CD8-positive, alpha-beta memory T cell (primary cell): Measurements from ENCODE around the gene DNAJC18. TPM values are rescaled to one million over a fixed set of nuclear protein-coding genes. Genes with fewer than 3 reads are reported as not detected.

ENCODE experiments used
- CTCF ChIA-PET: fragments of 350-600 bp; sonication (Branson Sonifier 250); formaldehyde crosslinking; loops from one replicate; lab custom pipeline; 2021; ENCODE audit warnings: antibody characterized with exemption; lab: Charles Lee
- POLR2A ChIA-PET: fragments of 350-600 bp; sonication (Branson Sonifier 250); formaldehyde crosslinking; loops from one replicate; lab custom pipeline; 2021; ENCODE audit warnings: antibody characterized with exemption; lab: Charles Lee
- DNase-seq, 5 donors: peaks; one replicate each; pipeline versions ENCODE4 v3.0.0 to v3.0.0-alpha.2; 2020 to 2022; ENCODE audit warnings: mixed read lengths in 1 of 5
- H3K27ac ChIP-seq: one replicate; pipeline ENCODE4 v1.7.0; 2013; ENCODE audit warnings: low read depth, mild to moderate bottlenecking, low read length, moderate library complexity
- H3K27me3 ChIP-seq: 2 replicates; pipeline ENCODE4 v1.7.0; 2013; ENCODE audit warnings: low read length, mild to moderate bottlenecking; ENCODE audit not compliant: insufficient read depth, poor library complexity, severe bottlenecking
- H3K36me3 ChIP-seq: 2 replicates; pipeline ENCODE4 v1.7.0; 2013; ENCODE audit warnings: mild to moderate bottlenecking, low read length, moderate library complexity; ENCODE audit not compliant: insufficient read depth
- H3K4me1 ChIP-seq: 2 replicates; pipeline ENCODE4 v1.7.0; 2013; ENCODE audit warnings: mild to moderate bottlenecking, low read length, moderate library complexity; ENCODE audit not compliant: insufficient read depth
- H3K4me3 ChIP-seq: 2 replicates; pipeline ENCODE4 v1.7.0; 2013; ENCODE audit warnings: mild to moderate bottlenecking, low read length
- H3K9me3 ChIP-seq: 2 replicates; pipeline ENCODE4 v1.7.0; 2013; ENCODE audit warnings: mild to moderate bottlenecking, low read length
- H3K27ac Mint-ChIP-seq, 8 donors: one replicate each; pipeline ENCODE4 v1.8.0; 2020 to 2021; ENCODE audit warnings: mixed read lengths in 8 of 8, mild to moderate bottlenecking in 6 of 8, inconsistent platforms in 3 of 8, moderate library complexity in 3 of 8
- H3K27me3 Mint-ChIP-seq, 2 donors: one replicate each; pipeline ENCODE4 v1.8.0; 2020 to 2021; ENCODE audit warnings: mixed read lengths in 2 of 2, mild to moderate bottlenecking in 1 of 2, moderate library complexity in 1 of 2
- H3K36me3 Mint-ChIP-seq, 3 donors: one replicate each; pipeline ENCODE4 v1.8.0; 2020 to 2021; ENCODE audit warnings: mixed read lengths in 3 of 3, inconsistent platforms in 1 of 3, mild to moderate bottlenecking in 1 of 3
- H3K4me1 Mint-ChIP-seq, 3 donors: one replicate each; pipeline ENCODE4 v1.8.0; 2020 to 2021; ENCODE audit warnings: mixed read lengths in 3 of 3, inconsistent platforms in 1 of 3, mild to moderate bottlenecking in 1 of 3
- H3K4me3 Mint-ChIP-seq, 7 donors: one replicate each; pipeline ENCODE4 v1.8.0; 2020 to 2021; ENCODE audit warnings: mixed read lengths in 7 of 7, mild to moderate bottlenecking in 6 of 7, moderate library complexity in 4 of 7, inconsistent platforms in 2 of 7
- H3K9me3 Mint-ChIP-seq, 5 donors: one replicate each; pipeline ENCODE4 v1.8.0; 2020 to 2022; ENCODE audit warnings: mixed read lengths in 5 of 5, mild to moderate bottlenecking in 3 of 5, moderate library complexity in 2 of 5, inconsistent platforms in 1 of 5
- polyA plus RNA-seq: library from polyadenylated mRNA; unstranded; fragments of 300-500 nt; fragmentation: Illumina TruSeq; gene quantifications from one replicate; pipeline ENCODE4 v1.2.3, GENCODE V29; 2021
- total RNA-seq, 2 experiments: library from RNA; stranded (reverse); gene quantifications; one replicate each; pipeline ENCODE4 v1.2.3, GENCODE V29; 2021

Gene DNAJC18
- total and polyA plus RNA-seq, 3 experiments from 2014 or later = 10.2 to 25.7 (median 25.3) TPM

- H3K27ac ChIP-seq = no peak overlapping the region
- no peaks in the 10 kb centered on the region for H3K27me3 ChIP-seq
- H3K27me3 Mint-ChIP-seq = no peaks in the 10 kb centered on the region
- no peaks in the 10 kb centered on the region for H3K9me3 Mint-ChIP-seq
- no peak overlapping the region for H3K4me3 ChIP-seq
- peaks cover 22% of the 10 kb centered on the region for H3K4me1 ChIP-seq
- ChIA-PET CTCF (interaction anchor here (0.6 kb wide), 1 partner anchor 15 kb away, joined by 3 read pairs; no protein-coding TSS in a partner anchor), POLR2A (no interaction called here)
- H3K36me3 ChIP-seq = no peaks in the 10 kb centered on the region
- H3K9me3 ChIP-seq = no peaks in the 10 kb centered on the region
- H3K4me3 Mint-ChIP-seq = no peak overlapping the region
- H3K4me1 Mint-ChIP-seq = peaks cover 20 to 23% (median 22%) of the 10 kb centered on the region in 3 donors
- no peak for DNase-seq
- peak overlapping the region in 1 of 8 donors; percentile 40 for H3K27ac Mint-ChIP-seq
- peaks cover 0 to 3% (median 2%) of the 10 kb centered on the region in 3 donors for H3K36me3 Mint-ChIP-seq
Measured at GRCh38 chr5:139407517-139407916, 31.8 kb downstream of the DNAJC18 start.

DNA sequence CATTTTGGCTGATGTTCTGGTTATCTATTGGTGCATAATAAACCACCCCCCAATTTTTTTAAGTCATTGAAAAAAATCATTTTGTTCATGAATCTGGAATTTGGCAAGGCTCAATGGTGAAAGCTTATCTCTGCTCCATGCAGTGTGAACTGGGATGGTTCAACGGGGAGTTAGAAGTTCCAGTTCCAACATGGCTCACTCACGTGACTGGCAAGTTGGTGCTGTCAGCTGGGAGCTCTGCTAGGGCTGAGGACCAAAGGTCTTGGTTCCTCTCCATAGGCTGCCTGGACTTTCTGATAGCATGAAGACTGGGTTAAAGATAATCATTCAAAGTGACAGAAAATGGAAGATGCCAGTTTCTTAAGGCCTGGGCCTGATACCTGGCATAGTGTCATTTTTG, 32.4 kb downstream of the DNAJC18 start:
- no peak overlapping the region for H3K4me3 ChIP-seq
- H3K27me3 ChIP-seq = no peaks in the 10 kb centered on the region
- no peak for DNase-seq
- Mint-ChIP-seq H3K27me3 (no peaks in the 10 kb centered on the region), H3K4me1 (peaks cover 21 to 25% (median 23%) of the 10 kb centered on the region in 3 donors), H3K9me3 (no peaks in the 10 kb centered on the region), H3K4me3 (no peak overlapping the region), H3K36me3 (peaks cover 0 to 3% (median 2%) of the 10 kb centered on the region in 3 donors), H3K27ac (peak overlapping the region in 1 of 8 donors; percentile 40)
- H3K4me1 ChIP-seq = peaks cover 22% of the 10 kb centered on the region
- POLR2A ChIA-PET = no interaction called here
- H3K27ac ChIP-seq = no peak overlapping the region
- no peaks in the 10 kb centered on the region for H3K36me3 ChIP-seq
- H3K9me3 ChIP-seq = no peaks in the 10 kb centered on the region
- CTCF ChIA-PET = interaction anchor here (1.2 kb wide), 1 partner anchor 11 kb away, joined by 3 read pairs; no protein-coding TSS in a partner anchor

- Mint-ChIP-seq H3K9me3 (no peaks in the 10 kb centered on the region), H3K27me3 (no peaks in the 10 kb centered on the region), H3K36me3 (peaks cover 0 to 3% (median 1%) of the 10 kb centered on the region in 3 donors), H3K4me3 (peak overlapping the region; percentile 85 to 98 (median 97)), H3K27ac (peak overlapping the region; percentile 93 to 100 (median 99)), H3K4me1 (peaks cover 21 to 30% (median 26%) of the 10 kb centered on the region in 3 donors)
- no peak for DNase-seq
- Histone ChIP-seq H3K27ac (peak overlapping the region; percentile 81), H3K27me3 (no peaks in the 10 kb centered on the region), H3K4me3 (peak overlapping the region; percentile 57), H3K4me1 (peaks cover 22% of the 10 kb centered on the region), H3K36me3 (no peaks in the 10 kb centered on the region), H3K9me3 (no peaks in the 10 kb centered on the region)
- ChIA-PET POLR2A (interaction anchor here (0.6 to 1.9 kb wide), 7 partner anchors 13 to 156 kb away, joined by 3 to 10 read pairs (median 5); partner anchors contain the start of genes DNAJC18, MZB1, PAIP2 and STING1), CTCF (interaction anchor here (0.9 to 4.8 kb wide), 7 partner anchors 9 to 113 kb away, joined by 3 to 38 read pairs (median 5); partner anchors contain the start of genes MZB1 and PAIP2)
Measured at GRCh38 chr5:139404484-139404840, 34.9 kb downstream of the DNAJC18 start.

DNA sequence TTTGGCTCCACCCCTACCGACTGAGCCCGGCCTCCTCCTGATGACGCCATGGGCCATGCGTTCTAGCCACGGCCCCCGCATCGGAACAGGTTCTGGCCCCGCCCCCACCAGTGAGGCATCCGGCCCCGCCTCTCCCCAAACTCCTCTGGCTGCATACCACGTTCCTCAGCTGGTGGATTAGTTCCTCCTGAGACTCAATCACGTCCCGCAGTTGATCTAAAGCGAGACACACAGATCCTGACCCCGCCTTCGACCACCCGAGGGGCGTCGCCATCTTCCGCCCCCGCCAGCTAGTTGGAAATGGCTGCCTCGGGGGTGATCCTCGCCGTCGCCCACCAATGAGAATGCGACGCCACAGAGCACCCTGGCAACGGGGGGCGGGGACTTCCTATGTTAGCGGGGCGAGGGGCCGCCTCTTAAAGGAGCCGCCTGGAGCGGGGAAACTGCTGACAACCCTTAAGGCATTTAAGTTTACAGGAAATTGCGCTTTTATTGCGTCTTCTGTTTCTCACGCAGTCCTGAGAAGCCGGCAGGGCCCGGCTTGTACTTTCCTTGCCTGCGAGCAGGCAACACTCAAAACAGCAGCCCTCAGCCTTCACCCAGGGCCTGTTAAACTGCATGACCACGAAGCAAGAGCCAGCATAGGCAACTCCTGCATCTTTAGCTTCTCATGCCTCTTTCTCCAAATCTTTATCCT, 35.4 kb downstream of the DNAJC18 start, which contains the start of gene SPATA24:
Gene SPATA24, minus strand, starts transcription at position 303 of the 697 bp plus-strand sequence. Its CDS starts 29 bp downstream, at position 274.
- H3K36me3 ChIP-seq = no peaks in the 10 kb centered on the region
- Mint-ChIP-seq H3K9me3 (no peaks in the 10 kb centered on the region), H3K36me3 (peaks cover 0 to 4% (median 3%) of the 10 kb centered on the region in 3 donors), H3K27me3 (no peaks in the 10 kb centered on the region), H3K27ac (peak within 1 kb of the TSS; percentile 93 to 100 (median 99)), H3K4me3 (peak within 1 kb of the TSS; percentile 85 to 98 (median 97)), H3K4me1 (peaks cover 25 to 34% (median 30%) of the 10 kb centered on the region in 3 donors)
- H3K4me3 ChIP-seq = peak within 1 kb of the TSS; percentile 57
- ChIA-PET CTCF (interaction anchor here (0.9 to 4.8 kb wide), 9 partner anchors 8 to 113 kb away, joined by 3 to 38 read pairs (median 4); partner anchors contain the start of genes MZB1 and PAIP2), POLR2A (interaction anchor here (0.6 to 1.9 kb wide), 8 partner anchors 12 to 197 kb away, joined by 3 to 10 read pairs (median 4); partner anchors contain the start of genes DNAJC18, MZB1, PAIP2 and STING1)
- no peaks in the 10 kb centered on the region for H3K27me3 ChIP-seq
- H3K9me3 ChIP-seq = no peaks in the 10 kb centered on the region
- DNase-seq = peak; percentile 96 to 98 (median 97)
- H3K4me1 ChIP-seq = peaks cover 22% of the 10 kb centered on the region
- H3K27ac ChIP-seq = peak within 1 kb of the TSS; percentile 81

- Histone ChIP-seq H3K27me3 (no peaks in the 10 kb centered on the region), H3K36me3 (no peaks in the 10 kb centered on the region), H3K9me3 (no peaks in the 10 kb centered on the region), H3K27ac (peak overlapping the region; percentile 81), H3K4me1 (peaks cover 22% of the 10 kb centered on the region), H3K4me3 (peak overlapping the region; percentile 54)
- H3K27me3 Mint-ChIP-seq = no peaks in the 10 kb centered on the region
- ChIA-PET POLR2A (interaction anchor here (0.6 to 1.9 kb wide), 6 partner anchors 12 to 197 kb away, joined by 3 to 10 read pairs (median 6); partner anchors contain the start of genes MZB1, PAIP2, STING1 and UBE2D2), CTCF (interaction anchor here (0.8 to 4.8 kb wide), 13 partner anchors 7 to 158 kb away, joined by 3 to 38 read pairs (median 3); partner anchors contain the start of genes MZB1, PAIP2 and UBE2D2)
- H3K4me1 Mint-ChIP-seq = peaks cover 25 to 34% (median 30%) of the 10 kb centered on the region in 3 donors
- H3K36me3 Mint-ChIP-seq = peaks cover 0 to 4% (median 3%) of the 10 kb centered on the region in 3 donors
- peak overlapping the region; percentile 85 to 98 (median 97) for H3K4me3 Mint-ChIP-seq
- no peak for DNase-seq
- H3K27ac Mint-ChIP-seq = peak overlapping the region; percentile 93 to 100 (median 99)
- no peaks in the 10 kb centered on the region for H3K9me3 Mint-ChIP-seq
Measured at GRCh38 chr5:139403418-139403786, 35.9 kb downstream of the DNAJC18 start.

- peaks cover 0 to 4% (median 3%) of the 10 kb centered on the region in 3 donors for H3K36me3 Mint-ChIP-seq
- Histone ChIP-seq H3K27ac (peak overlapping the region; percentile 81), H3K4me1 (peaks cover 22% of the 10 kb centered on the region), H3K27me3 (no peaks in the 10 kb centered on the region), H3K36me3 (no peaks in the 10 kb centered on the region), H3K9me3 (no peaks in the 10 kb centered on the region), H3K4me3 (no peak overlapping the region)
- no peaks in the 10 kb centered on the region for H3K9me3 Mint-ChIP-seq
- no peaks in the 10 kb centered on the region for H3K27me3 Mint-ChIP-seq
- DNase-seq = no peak
- H3K27ac Mint-ChIP-seq = peak overlapping the region in 7 of 8 donors; percentile 69 to 100 (median 99)
- ChIA-PET POLR2A (interaction anchor here (1.6 to 1.9 kb wide), 2 partner anchors 11 to 60 kb away, joined by 3 to 9 read pairs; no protein-coding TSS in a partner anchor), CTCF (interaction anchor here (0.8 to 4.8 kb wide), 8 partner anchors 8 to 158 kb away, joined by 3 to 38 read pairs (median 4); partner anchors contain the start of genes MZB1, PAIP2 and UBE2D2)
- peaks cover 25 to 34% (median 30%) of the 10 kb centered on the region in 3 donors for H3K4me1 Mint-ChIP-seq
- H3K4me3 Mint-ChIP-seq = peak overlapping the region; percentile 85 to 98 (median 97)
Measured at GRCh38 chr5:139402561-139403158, 36.7 kb downstream of the DNAJC18 start.

GRCh38 chr5:139401546-139401945, 37.8 kb downstream of the DNAJC18 start:
- Mint-ChIP-seq H3K36me3 (peaks cover 0 to 4% (median 3%) of the 10 kb centered on the region in 3 donors), H3K4me1 (peaks cover 25 to 34% (median 30%) of the 10 kb centered on the region in 3 donors), H3K4me3 (no peak overlapping the region), H3K27me3 (no peaks in the 10 kb centered on the region), H3K27ac (peak overlapping the region in 2 of 8 donors; percentile 12 to 72), H3K9me3 (no peaks in the 10 kb centered on the region)
- Histone ChIP-seq H3K4me3 (no peak overlapping the region), H3K27ac (no peak overlapping the region), H3K27me3 (no peaks in the 10 kb centered on the region), H3K9me3 (no peaks in the 10 kb centered on the region), H3K36me3 (no peaks in the 10 kb centered on the region), H3K4me1 (peaks cover 22% of the 10 kb centered on the region)
- no peak for DNase-seq
- ChIA-PET CTCF (interaction anchor here (0.7 to 4.8 kb wide), 3 partner anchors 9 to 59 kb away, joined by 3 to 38 read pairs (median 8); partner anchors contain the start of genes MZB1 and PAIP2), POLR2A (interaction anchor here (1.6 kb wide), 1 partner anchor 59 kb away, joined by 3 read pairs; no protein-coding TSS in a partner anchor)
